HepG2 (cell line): Measurements from ENCODE around the gene SRF. TPM values are rescaled to one million over a fixed set of nuclear protein-coding genes. Genes with fewer than 3 reads are reported as not detected.
A peak's percentile ranks its signal among the peaks of the same experiment; 100 is the strongest.

Experiments used
- CBFB ChIP-seq: sonication (generic); formaldehyde crosslinking; IDR thresholded peaks from 2 replicates; pipeline ENCODE4 v1.4.0; 2020; ENCODE audit warnings: missing genetic modification reagents
- CHCHD3 ChIP-seq: sonication (generic); formaldehyde crosslinking; IDR thresholded peaks from 2 replicates; pipeline ENCODE4 v1.8.0; 2022; ENCODE audit warnings: mild to moderate bottlenecking, missing genetic modification reagents, moderate library complexity
- ELF1 ChIP-seq: sonication (generic); formaldehyde crosslinking; IDR thresholded peaks from 2 replicates; pipeline ENCODE4 v1.4.0; 2020; ENCODE audit warnings: missing genetic modification reagents
- HNRNPK ChIP-seq: fragments of 200-400 bp; formaldehyde crosslinking; IDR thresholded peaks from 2 replicates; pipeline ENCODE4 v1.6.1; 2018; ENCODE audit warnings: low read length, low read depth, moderate library complexity, mild to moderate bottlenecking; ENCODE audit not compliant: poor library complexity, severe bottlenecking
- ISL2 ChIP-seq: sonication (generic); formaldehyde crosslinking; IDR thresholded peaks from 2 replicates; pipeline ENCODE4 v1.5.0; 2020; ENCODE audit warnings: missing genetic modification reagents
- KLF11 ChIP-seq: IDR thresholded peaks from 2 replicates; pipeline ENCODE4 v1.6.1; 2016; ENCODE audit warnings: missing compliant biosample characterization
- KLF12 ChIP-seq: sonication (generic); formaldehyde crosslinking; IDR thresholded peaks from 2 replicates; pipeline ENCODE4 v1.4.0; 2020; ENCODE audit warnings: missing genetic modification reagents, borderline replicate concordance
- MTA1 ChIP-seq: sonication (generic); formaldehyde crosslinking; IDR thresholded peaks from 2 replicates; pipeline ENCODE4 v1.4.0; 2020; ENCODE audit warnings: missing genetic modification reagents, mild to moderate bottlenecking, borderline replicate concordance
- NAIF1 ChIP-seq: sonication (generic); formaldehyde crosslinking; IDR thresholded peaks from 2 replicates; pipeline ENCODE4 v1.5.0; 2020; ENCODE audit warnings: mild to moderate bottlenecking, missing genetic modification reagents, borderline replicate concordance
- NCOR1 ChIP-seq: fragments of 200-600 bp; sonication (generic); IDR thresholded peaks from 2 replicates; pipeline ENCODE4 v1.7.0; 2017; ENCODE audit warnings: antibody characterized with exemption, low read length, borderline replicate concordance
- NR2F1 ChIP-seq, 2 experiments: fragments of 450-650 bp in 1 of 2; formaldehyde crosslinking in 1 of 2; IDR thresholded peaks; 2 replicates each; pipeline versions ENCODE4 v1.5.0 to v1.6.1; 2016 to 2020; ENCODE audit warnings: mild to moderate bottlenecking in 1 of 2, missing compliant biosample characterization in 1 of 2, missing genetic modification reagents in 1 of 2, moderate library complexity in 1 of 2
- PHF8 ChIP-seq: sonication (generic); formaldehyde crosslinking; IDR thresholded peaks from 2 replicates; pipeline ENCODE4 v1.5.0; 2020; ENCODE audit warnings: missing genetic modification reagents
- ZBTB21 ChIP-seq: sonication (generic); formaldehyde crosslinking; IDR thresholded peaks from 2 replicates; pipeline ENCODE4 v1.4.0; 2020; ENCODE audit warnings: missing genetic modification reagents
- ZNF207 ChIP-seq: fragments of 450-650 bp; IDR thresholded peaks from 2 replicates; pipeline ENCODE4 v1.6.1; 2016; ENCODE audit warnings: antibody characterized with exemption, borderline replicate concordance
- ZNF570 ChIP-seq: sonication (generic); formaldehyde crosslinking; IDR thresholded peaks from 2 replicates; pipeline ENCODE4 v1.4.0; 2020; ENCODE audit warnings: mild to moderate bottlenecking, missing genetic modification reagents, borderline replicate concordance
- ZNF720 ChIP-seq: sonication (generic); formaldehyde crosslinking; IDR thresholded peaks from 2 replicates; pipeline ENCODE4 v1.4.0; 2020; ENCODE audit warnings: missing genetic modification reagents
- polyA plus RNA-seq, 8 experiments: library from polyadenylated mRNA; depleted of rRNA in 3 of 8; stranded (reverse) in 7 of 8; unstranded in 1 of 8; fragments of >200 nt; fragmentation: Illumina TruSeq in 4 of 8; extraction: Trizol in 4 of 8; gene quantifications; 2 replicates each; pipeline versions ENCODE4 v1.2.1 to v1.2.3, GENCODE V29; 2011 to 2016; ENCODE audit warnings: low read depth in 4 of 8, missing spikeins in 1 of 8, mixed read lengths in 1 of 8; ENCODE audit not compliant: insufficient read depth in 1 of 8
- total RNA-seq, 5 experiments: library from RNA; depleted of rRNA; stranded (reverse); fragments of >200 nt; fragmentation: Illumina TruSeq; extraction: Trizol; gene quantifications; 2 replicates each; pipeline ENCODE4 v1.2.3, GENCODE V29; 2016; ENCODE audit warnings: low read depth in 1 of 5
- TF ChIP-seq, protein P1 (sequence below): sonication (generic); formaldehyde crosslinking; IDR thresholded peaks from 2 replicates; pipeline ENCODE4 v1.4.0; 2020; ENCODE audit warnings: missing genetic modification reagents, borderline replicate concordance
- TF ChIP-seq, protein P2 (sequence below): sonication (generic); formaldehyde crosslinking; IDR thresholded peaks from 2 replicates; pipeline ENCODE4 v1.5.1; 2020; ENCODE audit warnings: missing genetic modification reagents, mild to moderate bottlenecking, borderline replicate concordance
- TF ChIP-seq, protein P3 (sequence below): sonication (generic); formaldehyde crosslinking; IDR thresholded peaks from 2 replicates; pipeline ENCODE4 v1.4.0; 2020; ENCODE audit warnings: missing genetic modification reagents

The SRF gene
- total and polyA plus RNA-seq, 2 of the 13 experiments (the other 11 are each of a cell fraction or from before 2014, with no cell fraction given) = 25.5 to 44.1 TPM

DNA sequence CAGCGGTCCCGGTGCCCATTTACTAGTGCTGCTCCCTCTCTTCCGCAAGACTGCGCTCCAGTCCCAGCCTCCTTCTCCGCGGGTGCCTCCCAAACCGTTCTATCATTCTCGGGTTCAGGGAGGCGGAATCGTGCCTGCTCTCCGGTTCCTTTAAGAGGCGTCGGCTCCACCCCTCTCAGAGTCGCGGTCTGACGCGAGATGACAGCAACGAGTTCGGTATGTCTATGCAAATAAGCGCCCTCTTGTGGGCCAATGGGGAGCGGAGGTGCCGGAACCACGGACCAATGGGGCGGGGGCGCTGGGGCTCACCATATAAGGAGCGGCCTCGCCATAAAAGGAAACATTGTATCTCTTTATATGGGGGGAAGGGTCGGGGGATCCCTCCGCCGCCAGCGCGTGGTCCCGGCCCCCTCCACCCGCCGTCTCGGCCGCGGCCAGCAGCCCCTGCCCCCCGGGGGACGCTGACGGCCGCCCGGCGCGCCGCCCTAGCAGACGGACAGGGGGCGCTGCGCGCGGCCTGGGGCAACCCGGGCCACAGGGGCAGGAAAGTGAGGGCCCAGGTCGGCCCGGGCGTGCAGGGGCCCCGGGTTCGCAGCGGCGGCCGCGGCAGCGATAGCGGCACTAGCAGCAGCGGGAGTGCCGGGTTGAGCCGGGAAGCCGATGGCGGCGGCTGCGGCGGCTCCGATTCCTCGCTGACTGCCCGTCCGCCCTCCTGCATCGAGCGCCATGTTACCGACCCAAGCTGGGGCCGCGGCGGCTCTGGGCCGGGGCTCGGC lies at the start of gene SRF (continued):
- TF ChIP-seq, protein P1, sequence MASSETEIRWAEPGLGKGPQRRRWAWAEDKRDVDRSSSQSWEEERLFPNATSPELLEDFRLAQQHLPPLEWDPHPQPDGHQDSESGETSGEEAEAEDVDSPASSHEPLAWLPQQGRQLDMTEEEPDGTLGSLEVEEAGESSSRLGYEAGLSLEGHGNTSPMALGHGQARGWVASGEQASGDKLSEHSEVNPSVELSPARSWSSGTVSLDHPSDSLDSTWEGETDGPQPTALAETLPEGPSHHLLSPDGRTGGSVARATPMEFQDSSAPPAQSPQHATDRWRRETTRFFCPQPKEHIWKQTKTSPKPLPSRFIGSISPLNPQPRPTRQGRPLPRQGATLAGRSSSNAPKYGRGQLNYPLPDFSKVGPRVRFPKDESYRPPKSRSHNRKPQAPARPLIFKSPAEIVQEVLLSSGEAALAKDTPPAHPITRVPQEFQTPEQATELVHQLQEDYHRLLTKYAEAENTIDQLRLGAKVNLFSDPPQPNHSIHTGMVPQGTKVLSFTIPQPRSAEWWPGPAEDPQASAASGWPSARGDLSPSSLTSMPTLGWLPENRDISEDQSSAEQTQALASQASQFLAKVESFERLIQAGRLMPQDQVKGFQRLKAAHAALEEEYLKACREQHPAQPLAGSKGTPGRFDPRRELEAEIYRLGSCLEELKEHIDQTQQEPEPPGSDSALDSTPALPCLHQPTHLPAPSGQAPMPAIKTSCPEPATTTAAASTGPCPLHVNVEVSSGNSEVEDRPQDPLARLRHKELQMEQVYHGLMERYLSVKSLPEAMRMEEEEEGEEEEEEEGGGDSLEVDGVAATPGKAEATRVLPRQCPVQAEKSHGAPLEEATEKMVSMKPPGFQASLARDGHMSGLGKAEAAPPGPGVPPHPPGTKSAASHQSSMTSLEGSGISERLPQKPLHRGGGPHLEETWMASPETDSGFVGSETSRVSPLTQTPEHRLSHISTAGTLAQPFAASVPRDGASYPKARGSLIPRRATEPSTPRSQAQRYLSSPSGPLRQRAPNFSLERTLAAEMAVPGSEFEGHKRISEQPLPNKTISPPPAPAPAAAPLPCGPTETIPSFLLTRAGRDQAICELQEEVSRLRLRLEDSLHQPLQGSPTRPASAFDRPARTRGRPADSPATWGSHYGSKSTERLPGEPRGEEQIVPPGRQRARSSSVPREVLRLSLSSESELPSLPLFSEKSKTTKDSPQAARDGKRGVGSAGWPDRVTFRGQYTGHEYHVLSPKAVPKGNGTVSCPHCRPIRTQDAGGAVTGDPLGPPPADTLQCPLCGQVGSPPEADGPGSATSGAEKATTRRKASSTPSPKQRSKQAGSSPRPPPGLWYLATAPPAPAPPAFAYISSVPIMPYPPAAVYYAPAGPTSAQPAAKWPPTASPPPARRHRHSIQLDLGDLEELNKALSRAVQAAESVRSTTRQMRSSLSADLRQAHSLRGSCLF (CRISPR knock-in tag) = no peak
- TF ChIP-seq ZBTB21 (CRISPR knock-in tag) (peak; percentile 51; the same call in 1 of the 2 replicates), NCOR1 (no peak), HNRNPK (no peak), MTA1 (CRISPR knock-in tag) (0 out of 2 replicates have a peak, but pooled peaks have one; percentile 73), NAIF1 (CRISPR knock-in tag) (0 out of 2 replicates have a peak, but pooled peaks have one; percentile 58), ZNF720 (CRISPR knock-in tag) (no peak), NR2F1 (CRISPR knock-in tag; IDR thresholded peaks at IDR 0.05) (no peak), ZNF570 (CRISPR knock-in tag) (no peak; the same call in 1 of the 2 replicates), ZNF207 (no peak), PHF8 (peak; percentile 74), ISL2 (CRISPR knock-in tag) (no peak), CBFB (no peak), KLF12 (CRISPR knock-in tag) (peak; percentile 86; the same call in 1 of the 2 replicates), CHCHD3 (no peak; the same call in 1 of the 2 replicates), ELF1 (CRISPR knock-in tag) (peak; percentile 31; the same call in 1 of the 2 replicates), KLF11 (CRISPR knock-in tag) (no peak)
- TF ChIP-seq, protein P2, sequence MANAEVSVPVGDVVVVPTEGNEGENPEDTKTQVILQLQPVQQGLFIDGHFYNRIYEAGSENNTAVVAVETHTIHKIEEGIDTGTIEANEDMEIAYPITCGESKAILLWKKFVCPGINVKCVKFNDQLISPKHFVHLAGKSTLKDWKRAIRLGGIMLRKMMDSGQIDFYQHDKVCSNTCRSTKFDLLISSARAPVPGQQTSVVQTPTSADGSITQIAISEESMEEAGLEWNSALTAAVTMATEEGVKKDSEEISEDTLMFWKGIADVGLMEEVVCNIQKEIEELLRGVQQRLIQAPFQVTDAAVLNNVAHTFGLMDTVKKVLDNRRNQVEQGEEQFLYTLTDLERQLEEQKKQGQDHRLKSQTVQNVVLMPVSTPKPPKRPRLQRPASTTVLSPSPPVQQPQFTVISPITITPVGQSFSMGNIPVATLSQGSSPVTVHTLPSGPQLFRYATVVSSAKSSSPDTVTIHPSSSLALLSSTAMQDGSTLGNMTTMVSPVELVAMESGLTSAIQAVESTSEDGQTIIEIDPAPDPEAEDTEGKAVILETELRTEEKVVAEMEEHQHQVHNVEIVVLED = peak; percentile 56; the same call in 1 of the 2 replicates
- TF ChIP-seq, protein P3, sequence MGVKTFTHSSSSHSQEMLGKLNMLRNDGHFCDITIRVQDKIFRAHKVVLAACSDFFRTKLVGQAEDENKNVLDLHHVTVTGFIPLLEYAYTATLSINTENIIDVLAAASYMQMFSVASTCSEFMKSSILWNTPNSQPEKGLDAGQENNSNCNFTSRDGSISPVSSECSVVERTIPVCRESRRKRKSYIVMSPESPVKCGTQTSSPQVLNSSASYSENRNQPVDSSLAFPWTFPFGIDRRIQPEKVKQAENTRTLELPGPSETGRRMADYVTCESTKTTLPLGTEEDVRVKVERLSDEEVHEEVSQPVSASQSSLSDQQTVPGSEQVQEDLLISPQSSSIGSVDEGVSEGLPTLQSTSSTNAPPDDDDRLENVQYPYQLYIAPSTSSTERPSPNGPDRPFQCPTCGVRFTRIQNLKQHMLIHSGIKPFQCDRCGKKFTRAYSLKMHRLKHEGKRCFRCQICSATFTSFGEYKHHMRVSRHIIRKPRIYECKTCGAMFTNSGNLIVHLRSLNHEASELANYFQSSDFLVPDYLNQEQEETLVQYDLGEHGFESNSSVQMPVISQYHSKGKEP (CRISPR knock-in tag) = no peak
